Measurements from ENCODE around the gene SLC1A3. TPM values are rescaled to one million over a fixed set of nuclear protein-coding genes. Genes with fewer than 3 reads are reported as not detected.

Gene SLC1A3
- total RNA-seq, 4 donors from 2014 or later, result 71.1 to 215 (median 161) TPM

- TF ChIP-seq, protein P1, sequence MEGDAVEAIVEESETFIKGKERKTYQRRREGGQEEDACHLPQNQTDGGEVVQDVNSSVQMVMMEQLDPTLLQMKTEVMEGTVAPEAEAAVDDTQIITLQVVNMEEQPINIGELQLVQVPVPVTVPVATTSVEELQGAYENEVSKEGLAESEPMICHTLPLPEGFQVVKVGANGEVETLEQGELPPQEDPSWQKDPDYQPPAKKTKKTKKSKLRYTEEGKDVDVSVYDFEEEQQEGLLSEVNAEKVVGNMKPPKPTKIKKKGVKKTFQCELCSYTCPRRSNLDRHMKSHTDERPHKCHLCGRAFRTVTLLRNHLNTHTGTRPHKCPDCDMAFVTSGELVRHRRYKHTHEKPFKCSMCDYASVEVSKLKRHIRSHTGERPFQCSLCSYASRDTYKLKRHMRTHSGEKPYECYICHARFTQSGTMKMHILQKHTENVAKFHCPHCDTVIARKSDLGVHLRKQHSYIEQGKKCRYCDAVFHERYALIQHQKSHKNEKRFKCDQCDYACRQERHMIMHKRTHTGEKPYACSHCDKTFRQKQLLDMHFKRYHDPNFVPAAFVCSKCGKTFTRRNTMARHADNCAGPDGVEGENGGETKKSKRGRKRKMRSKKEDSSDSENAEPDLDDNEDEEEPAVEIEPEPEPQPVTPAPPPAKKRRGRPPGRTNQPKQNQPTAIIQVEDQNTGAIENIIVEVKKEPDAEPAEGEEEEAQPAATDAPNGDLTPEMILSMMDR (IDR thresholded peaks at IDR 0.05), result no peak
- DNase-seq (ENCODE audit: low spot score) (no peak), ATAC-seq (ENCODE audit: low FRiP score) (no peak)
Observed at GRCh38 chr5:36619012-36619635, 12.7 kb downstream of the SLC1A3 start.

DNA sequence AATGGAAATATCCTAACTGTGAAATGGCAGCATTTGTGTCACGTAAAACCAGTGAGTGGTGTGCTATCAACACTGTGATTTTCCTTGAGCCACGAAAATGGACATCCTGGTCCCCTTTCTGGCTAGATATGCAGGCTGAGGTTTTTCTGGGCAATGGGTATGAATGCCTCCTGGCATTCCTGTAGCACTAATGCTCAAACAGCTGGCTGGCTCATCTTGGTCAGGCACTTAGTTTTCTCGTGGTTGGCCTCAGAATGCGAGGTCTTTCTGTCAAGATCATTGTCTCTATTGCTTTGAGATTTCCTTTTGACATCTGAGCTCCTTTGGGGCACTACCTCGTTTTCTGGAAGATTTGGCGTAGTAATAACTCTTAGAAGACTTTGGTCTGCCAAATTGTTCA is 15.6 kb downstream of the SLC1A3 start:
- TF ChIP-seq, protein P1 (IDR thresholded peaks at IDR 0.05), result no peak
- DNase-seq (ENCODE audit: low spot score) (no peak), ATAC-seq (ENCODE audit: low FRiP score) (no peak)

DNA sequence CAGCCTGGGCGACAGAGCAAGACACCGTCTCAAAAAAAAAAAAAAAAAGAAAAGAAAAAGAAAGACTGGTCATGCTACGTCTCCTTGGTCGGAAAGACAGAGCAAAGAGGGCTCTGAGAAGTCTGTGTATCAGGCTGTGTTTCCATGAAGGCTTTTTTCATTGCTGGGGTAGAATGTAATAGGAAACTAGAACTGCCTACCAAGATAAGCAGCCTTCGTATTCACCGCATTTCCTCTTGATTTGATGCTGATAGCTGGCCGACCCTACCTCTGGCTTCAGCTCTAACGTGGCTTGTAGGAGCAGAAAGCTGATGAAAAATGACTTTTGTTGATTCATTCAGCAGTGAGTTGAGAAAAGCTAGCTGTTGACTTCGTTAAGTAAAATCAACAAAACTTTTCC is 17.4 kb downstream of the SLC1A3 start:
- no peak for DNase-seq (ENCODE audit: low spot score)
- TF ChIP-seq, protein P1 (IDR thresholded peaks at IDR 0.05), result no peak
- ATAC-seq (ENCODE audit: low FRiP score), result no peak

GRCh38 chr5:36624277-36624676 is 17.9 kb downstream of the SLC1A3 start:
- DNase-seq (ENCODE audit: low spot score), result no peak
- TF ChIP-seq, protein P1 (IDR thresholded peaks at IDR 0.05), result no peak
- ATAC-seq (ENCODE audit: low FRiP score), result no peak

- no peak for ATAC-seq (ENCODE audit: low FRiP score)
Observed at GRCh38 chr5:36628695-36629094, 22.3 kb downstream of the SLC1A3 start.

DNA sequence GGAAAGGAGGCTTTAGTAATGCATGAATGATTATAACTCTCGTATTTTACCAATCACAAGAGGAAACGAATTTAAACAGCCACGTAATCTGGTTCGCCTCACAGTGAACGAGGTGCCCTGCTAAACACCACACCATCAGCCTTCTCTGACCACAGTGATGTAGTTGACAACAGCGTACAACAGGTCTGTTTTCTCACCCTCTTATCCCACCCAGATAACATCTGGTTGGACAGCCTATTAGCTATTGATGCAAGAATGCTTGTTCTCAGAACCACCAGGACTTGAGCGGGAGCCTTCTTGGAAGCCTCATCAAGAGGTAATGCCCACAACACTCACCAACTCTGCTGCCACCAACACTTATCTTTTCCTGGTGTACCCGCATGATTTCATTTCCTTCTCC is 23.3 kb downstream of the SLC1A3 start:
- DNase-seq (ENCODE audit: low spot score) (no peak), ATAC-seq (ENCODE audit: low FRiP score) (no peak)
- TF ChIP-seq, protein P1 (IDR thresholded peaks at IDR 0.05), result no peak

More at GRCh38 chr5:36628695-36629094, 22.3 kb downstream of the SLC1A3 start:
- no peak for DNase-seq (ENCODE audit: low spot score)
- TF ChIP-seq, protein P1 (IDR thresholded peaks at IDR 0.05), result no peak
